ENCODE measurements around the gene PBX2.
"Not testable (repeated sequence)": the region's sequence is repeated elsewhere in the genome, so short reads cannot be mapped to it uniquely, and the experiment has no call there.

The PBX2 gene

GRCh38 chr6:32148289-32149091 is 41.5 kb downstream of the PBX2 start:
- peak; percentile 76 for DNase-seq

DNA sequence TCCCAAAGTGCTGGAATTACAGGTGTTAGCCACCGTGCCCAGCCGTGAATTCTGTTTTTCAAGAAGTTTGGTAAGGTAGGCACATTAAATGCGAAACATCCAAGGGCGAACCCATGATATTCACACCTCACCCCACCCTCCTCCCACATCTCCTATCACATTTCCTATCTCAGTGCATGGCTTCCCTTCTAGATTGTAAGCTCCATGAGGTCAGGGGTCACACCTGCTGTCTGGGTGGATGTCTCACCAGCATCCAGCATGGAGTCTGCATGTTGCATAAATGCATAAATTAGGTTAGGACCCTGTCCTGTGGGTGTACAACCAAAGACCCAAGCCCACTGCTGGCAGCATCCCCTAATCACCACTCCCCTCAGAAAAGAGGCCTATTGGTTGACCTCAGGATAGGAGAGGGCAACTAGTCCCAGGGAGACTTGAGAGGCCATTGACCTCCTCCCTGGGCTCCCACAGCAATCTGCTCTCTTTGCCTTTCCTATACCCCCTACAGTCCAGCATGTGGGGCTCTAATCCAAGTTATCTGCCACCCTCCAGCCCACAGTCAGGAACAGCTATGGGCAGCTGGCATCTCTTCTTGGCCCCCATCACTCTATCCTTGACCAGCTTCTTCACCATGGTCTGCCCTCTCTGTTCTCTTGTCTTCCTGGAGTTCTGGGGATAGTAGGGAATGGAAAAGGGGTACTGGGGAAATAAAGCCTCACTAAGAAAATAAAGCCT is 42.4 kb downstream of the PBX2 start:
- DNase-seq: no peak

GRCh38 chr6:32146687-32147086 is 43.3 kb downstream of the PBX2 start:
- no peak for DNase-seq

DNA sequence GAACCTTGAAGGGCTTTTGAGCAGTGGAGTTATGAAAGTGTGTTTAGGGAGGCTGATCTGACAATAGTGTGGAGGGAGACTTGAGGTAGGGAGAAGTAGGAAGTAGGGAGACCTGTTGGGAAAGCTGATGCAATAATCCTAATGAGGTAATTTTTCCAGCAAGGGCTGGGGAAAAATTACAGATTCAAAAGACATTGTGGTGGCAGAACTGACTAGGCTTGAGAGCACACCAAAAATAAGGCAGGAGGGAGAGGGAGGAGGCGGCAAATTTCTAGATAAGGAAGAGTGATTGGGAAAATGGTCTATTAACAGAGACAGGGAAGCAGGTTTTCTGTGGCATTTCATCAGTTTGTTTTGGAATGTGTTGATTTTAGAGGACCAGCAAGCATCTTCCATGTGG is 43.7 kb downstream of the PBX2 start:
- DNase-seq: no peak

DNA sequence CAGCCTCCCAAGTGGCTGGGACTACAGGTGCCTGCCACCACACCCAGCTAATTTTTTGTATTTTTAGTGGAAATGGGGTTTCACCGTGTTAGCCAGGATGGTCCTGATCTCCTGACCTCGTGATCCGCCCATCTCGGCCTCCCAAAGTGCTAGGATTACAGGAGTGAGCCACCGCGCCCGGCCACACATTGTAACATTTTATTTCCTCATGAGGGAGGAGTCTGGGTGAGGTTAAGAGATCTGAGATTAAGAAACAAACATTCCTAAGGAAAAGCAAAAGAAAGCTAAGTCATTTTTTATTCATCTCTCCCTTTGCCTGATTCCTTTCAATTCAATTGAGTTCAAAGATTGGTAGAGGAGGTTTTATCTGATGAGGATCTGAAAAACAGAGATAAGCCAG is 45.8 kb downstream of the PBX2 start:
- DNase-seq: not testable (repeated sequence)

- no peak for DNase-seq
Measured at GRCh38 chr6:32140420-32141046, 49.5 kb downstream of the PBX2 start.

DNA sequence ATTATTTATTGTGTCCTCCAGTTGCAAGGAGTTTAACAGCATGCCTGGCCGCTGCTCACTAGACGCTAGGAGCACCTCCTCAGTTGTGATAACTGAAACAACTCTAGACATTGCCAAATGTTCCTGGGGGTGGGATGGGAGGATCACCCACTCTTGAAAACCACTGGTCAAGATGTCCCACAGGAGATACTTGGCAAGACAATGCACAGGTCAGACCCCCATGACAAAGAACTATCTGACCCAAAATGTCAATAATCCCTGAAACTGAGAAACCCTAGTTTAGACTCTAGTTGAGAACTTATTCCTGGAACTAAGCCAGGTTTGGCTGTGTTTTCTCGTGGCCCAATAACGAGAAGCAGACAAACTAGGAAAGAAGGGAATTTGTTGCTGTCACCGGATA is 50.4 kb downstream of the PBX2 start:
- no peak for DNase-seq

- DNase-seq: no peak
Measured at GRCh38 chr6:32137454-32137853, 52.5 kb downstream of the PBX2 start.

Data from CD4-positive, alpha-beta T cell treated with Interleukin-15 for 1 hour (primary cell).